IPS-NIHi11 (cell line): Measurements from ENCODE around the gene STRBP.
"Not testable (repeated sequence)": the region's sequence is repeated elsewhere in the genome, so short reads cannot be mapped to it uniquely, and the experiment has no call there.

Experiments
- DNase-seq: peaks from one replicate; pipeline ENCODE4 v3.0.0; 2012; ENCODE audit warnings: mixed read lengths, low spot score

STRBP gene

GRCh38 chr9:123283048-123283408, 14.6 kb upstream of the STRBP start:
- no peak for DNase-seq

DNA sequence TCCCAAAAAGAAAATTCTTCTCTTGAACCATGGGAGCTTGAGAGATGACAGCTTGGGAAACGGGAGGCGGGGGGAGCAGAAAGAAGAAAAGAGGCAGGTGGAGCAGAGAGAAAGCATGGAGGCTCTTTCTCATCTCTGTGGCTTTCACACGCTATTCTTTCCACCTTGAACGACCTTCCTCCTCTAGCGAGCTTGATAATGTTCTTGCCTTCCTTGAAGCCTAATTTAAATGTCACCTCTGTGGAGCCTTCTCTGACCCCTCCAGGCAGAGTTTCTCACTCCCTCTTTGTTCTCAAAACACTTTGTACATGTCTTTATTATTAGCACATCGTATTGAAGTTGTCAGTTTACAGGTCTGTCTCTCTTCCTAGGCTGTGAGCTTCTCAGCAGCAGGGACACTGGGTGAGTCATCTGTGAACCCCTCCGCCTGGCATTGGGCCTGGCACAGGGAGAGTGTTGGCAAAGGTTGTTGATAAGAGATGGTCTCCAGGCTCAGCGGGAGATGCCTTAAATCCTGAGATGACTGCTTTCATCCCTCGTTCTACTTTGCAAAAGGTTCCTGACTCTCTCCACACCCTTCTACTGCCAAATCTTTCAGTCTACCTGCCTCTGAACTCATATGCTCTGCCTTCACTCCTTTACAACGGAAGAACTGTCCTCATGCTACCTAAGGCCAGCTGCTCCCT, 14.1 kb upstream of the STRBP start:
- no peak for DNase-seq

DNA sequence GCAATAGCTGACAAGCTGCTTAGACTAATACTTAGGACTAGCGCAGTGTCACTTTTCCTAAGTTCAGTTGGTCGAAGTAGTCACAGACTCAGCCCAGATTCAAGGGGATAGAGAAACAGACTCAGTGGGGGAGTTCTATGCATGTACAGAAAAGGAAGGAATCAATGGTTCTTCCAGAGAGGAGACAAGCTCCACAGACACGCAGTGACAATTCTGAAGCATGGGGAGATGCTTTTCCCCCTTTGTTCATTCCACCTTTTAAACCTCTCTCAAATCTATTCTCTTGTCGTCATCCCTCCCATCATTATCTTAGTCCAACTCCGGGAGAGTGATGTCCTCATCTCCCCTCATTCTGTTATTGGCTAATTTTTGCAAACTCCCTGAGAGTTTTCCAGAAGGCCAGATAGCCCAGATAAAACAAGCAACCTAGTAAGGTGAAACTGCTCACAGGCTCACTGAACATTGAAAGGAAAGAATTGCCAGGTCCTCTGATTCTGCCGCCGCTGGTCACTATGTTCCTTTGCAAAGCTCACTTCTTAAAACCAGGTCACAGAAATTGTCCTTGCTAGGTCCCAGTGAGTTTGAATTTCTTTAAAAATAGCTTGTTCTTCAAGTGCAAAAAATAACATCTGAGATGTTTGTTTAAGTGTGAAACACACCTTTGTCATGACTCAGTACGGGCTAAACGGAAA, 13.4 kb upstream of the STRBP start:
- no peak for DNase-seq

- not testable (repeated sequence) for DNase-seq
Observed at GRCh38 chr9:123278879-123279493, 10.6 kb upstream of the STRBP start.

- no peak for DNase-seq
Observed at GRCh38 chr9:123278361-123278760, 10.0 kb upstream of the STRBP start.

DNA sequence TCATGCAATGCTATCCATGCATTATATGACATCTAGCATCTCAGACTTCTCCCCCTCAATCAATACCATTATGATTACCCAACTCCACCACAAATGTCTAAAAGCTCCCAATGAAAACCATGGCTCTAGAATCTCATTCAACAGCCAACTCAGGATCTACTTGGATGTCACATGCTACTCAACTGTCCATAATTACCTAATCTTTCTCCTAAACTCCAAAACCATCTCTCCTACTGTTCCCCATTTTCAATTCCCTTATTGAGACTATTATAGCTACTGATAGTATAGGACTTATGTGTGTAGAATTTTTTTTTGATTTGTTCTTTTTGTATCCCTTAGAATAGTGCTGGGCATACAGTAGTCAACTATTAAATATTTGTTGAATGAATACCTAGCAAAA, 8.2 kb upstream of the STRBP start:
- DNase-seq, result no peak

DNA sequence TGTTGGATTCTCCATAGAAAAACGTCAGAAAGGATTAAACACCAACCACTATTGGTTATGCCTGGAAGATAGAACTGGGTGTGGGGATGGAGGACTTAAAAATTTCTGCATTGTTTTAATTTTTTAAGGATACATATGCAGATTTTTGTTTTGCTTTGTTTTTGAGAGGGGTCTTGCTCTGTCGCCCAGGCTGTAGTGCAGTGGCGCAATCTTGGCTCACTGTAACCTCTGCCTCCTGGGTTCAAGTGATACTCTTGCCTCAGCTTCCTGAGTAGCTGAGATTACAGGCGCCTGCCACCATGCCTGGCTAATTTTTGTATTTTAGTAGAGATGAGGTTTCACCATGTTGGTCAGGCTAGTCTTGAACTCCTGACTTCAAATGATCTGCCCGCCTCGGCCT, 2.7 kb upstream of the STRBP start:
- DNase-seq, result not testable (repeated sequence)

DNA sequence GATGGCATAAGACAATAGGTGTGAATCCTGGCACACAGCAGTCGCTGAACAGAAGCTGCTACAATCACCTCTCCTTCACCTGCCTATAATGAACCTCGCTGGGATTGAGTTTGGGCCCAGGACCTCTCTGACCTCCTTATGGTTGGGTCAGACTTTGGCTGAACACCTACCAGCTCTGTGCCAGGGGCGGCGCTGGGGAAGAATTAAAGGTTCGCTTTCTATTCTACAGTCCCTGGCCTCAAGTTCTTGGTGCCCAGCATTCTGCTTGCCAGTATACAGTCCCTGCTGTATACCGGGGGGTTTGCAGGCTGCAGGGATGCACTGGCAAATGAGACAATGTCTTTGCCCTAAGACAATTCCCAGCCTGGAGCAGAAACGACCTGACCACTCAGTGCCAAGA, 895 bp upstream of the STRBP start:
- no peak for DNase-seq

DNA sequence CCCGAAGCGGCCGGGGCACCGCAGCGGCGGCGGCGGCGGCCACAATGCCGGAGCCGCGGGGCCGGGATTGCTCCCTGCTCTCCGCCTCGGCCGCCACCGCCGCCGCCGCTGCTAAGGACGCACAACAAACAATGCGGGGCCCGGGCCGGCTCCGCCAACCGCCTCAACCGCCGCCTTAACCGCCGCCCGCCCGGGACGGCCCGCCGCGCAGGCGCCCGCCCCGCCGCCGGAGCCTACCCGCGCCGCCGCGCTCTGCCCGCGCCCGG, 254 bp downstream of the STRBP start:
- no peak for DNase-seq

DNA sequence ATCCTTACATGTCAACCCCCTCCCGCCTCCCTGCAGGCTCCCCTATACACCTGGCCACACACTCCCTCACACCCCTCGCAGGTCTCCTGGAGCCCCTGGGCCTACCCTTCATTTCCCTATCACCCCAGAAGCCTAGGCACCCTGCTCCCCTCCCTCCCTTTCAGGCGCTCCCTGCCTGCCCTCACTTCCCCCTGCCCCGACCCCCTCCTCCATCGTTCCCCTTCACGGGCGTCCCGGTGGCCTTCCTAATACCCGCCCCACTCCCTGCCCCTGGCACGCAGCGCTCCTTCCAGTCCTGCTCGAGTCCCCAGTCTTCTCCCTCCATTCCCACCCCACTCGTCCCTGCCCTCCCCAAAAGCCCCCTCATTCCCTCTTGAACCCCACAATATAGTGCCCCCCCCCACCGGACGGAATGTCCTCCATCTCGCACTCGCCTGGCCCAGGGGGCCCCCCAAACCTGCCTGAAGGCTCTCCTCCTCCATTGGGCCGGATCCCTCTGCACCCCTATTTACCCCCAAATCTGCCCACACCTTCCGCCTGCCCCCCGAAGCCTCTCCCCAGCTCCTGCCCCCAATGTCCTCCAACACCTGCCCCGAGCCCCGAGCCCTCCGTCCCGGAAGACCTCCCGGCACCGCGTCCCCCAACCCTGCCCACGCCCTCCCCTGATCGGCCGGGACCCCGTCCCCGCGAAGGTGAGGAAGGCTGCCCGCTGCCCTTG, 746 bp downstream of the STRBP start:
- DNase-seq, result peak; percentile 38

GRCh38 chr9:123266655-123267399, 1.6 kb downstream of the STRBP start:
- no peak for DNase-seq

- peak; percentile 28 for DNase-seq
Observed at GRCh38 chr9:123265833-123266232, 2.6 kb downstream of the STRBP start.

DNA sequence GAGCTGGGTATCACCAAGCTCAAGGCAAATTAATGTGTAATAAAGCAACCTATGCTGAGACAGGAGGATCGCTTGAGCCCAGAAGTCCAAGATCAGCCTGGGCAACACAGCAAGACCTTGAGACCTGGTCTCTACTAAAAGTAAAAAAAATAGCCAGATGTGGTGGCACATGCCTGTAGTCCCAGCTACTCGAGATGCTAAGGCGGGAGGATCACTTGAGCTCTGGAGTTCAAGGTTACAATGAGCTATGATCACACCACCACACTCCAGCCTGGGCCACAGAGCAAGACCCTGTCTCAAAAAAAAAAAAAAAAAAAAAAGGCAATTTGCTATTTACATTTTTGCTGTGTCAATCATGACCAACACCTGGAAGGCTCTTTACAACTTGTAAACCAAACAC, 5.2 kb downstream of the STRBP start:
- no peak for DNase-seq

DNA sequence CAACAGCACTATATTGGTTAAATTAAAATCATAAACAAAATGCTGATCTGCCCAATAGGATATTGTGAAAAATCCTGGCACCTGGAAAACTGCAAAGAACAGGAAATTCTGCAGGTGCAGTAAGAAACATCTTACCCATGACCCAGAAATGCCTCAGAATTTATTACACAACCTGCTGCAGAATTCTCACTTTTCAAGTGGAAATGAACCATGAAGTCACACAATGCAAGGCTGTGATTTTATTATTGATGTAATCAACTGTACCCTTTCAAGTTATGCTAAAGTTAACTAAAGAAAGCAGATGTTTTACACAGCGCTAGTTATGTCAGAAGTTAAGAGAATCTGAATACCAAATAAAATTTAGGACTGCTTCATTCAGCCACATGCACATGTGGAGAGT, 6.0 kb downstream of the STRBP start:
- DNase-seq, result no peak

DNA sequence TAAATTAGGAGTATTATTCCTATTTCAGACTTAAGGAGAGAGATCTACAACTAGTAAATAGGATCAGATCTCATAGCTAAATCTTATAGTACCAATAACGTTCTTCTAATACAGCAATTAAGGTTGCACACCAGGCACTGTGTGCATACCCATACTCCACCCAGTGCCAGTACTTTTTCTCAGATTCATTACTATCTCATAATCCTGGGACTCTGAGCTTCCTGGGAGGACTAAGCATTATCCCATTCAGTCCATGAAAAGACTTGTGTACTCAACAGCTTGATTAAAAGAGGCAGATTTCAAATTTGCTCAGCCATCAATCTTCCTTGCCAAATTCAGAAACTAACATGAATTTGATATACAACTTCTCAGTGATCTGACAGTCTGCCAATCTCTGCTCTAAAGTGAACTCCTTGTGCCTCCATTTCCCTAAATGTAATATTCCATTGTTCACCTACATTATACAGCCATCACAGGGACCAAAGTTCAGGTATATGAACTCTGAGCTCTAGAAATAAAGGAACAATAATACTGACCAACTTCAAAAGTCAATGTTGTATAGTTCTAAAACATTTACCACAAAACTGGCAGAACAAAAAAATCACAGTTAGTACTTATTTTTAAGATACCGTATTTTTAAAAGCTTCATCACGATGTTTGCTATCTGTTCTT, 7.2 kb downstream of the STRBP start:
- DNase-seq, result no peak

GRCh38 chr9:123260340-123260739, 8.0 kb downstream of the STRBP start:
- no peak for DNase-seq

DNA sequence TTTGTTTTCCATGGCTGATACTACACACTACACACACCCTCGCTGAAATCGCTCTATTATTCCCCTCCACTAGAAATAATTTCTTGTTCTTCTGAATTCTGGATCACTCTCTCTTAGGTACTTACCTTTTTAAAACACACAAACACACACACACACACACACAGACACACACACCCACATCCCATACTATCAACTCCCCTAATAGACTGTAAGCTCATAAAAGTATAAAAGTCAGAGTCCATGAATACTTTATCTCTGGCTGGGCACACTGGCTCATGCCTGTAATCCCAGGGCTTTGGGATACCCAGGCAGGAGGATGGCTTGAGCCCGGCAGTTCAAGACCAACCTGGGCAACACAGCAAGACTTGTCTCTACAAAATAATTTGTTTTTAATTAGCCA, 11.1 kb downstream of the STRBP start:
- no peak for DNase-seq

GRCh38 chr9:123255718-123256117, 12.7 kb downstream of the STRBP start:
- DNase-seq, result no peak

DNA sequence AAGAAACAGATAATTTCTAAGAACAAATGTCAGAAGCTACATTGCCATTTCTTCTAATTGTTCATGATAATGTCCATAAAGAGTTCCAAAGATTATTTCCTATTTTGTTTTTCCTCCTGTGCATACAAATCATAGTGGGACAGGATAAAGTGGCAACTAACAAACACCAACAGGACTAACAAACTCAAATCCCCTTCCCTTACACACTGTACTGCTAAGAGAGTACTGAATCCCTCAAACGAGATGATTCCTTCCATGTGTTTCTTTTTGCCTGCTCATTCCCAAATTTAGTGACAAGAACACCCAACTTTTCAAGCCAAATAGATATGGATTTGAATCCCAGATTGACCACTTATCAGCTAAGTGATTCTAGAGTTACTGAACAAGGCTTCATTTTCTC, 15.2 kb downstream of the STRBP start:
- DNase-seq, result no peak

GRCh38 chr9:123251741-123252140, 16.6 kb downstream of the STRBP start:
- DNase-seq, result no peak

- no peak for DNase-seq
Observed at GRCh38 chr9:123251324-123251723, 17.1 kb downstream of the STRBP start.

DNA sequence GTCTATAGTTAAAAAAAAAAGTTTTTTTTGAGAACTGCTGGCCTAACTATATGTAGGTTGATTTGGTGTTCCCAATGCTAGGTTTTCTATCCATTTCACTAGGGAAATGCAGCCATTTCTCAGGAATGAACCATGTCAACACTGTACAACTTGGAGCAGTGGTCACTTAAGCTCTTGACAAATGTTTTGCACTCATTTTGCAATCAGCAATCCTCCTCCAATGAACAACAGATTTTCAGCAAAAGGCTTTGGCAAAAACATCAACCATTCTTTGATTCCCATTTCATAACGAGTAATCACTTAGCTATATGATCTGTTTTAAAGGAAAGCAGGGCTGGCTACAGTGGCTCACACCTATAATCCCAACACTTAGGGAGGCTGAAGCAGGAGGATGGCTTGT, 17.9 kb downstream of the STRBP start:
- no peak for DNase-seq
